HG02798 (cell line): ENCODE data around the gene GFOD2.
"Not testable (repeated sequence)": the region's sequence is repeated elsewhere in the genome, so short reads cannot be mapped to it uniquely, and the experiment has no call there.

Source experiments
- ATAC-seq: cut with Tn5 transposase; IDR thresholded peaks from one replicate; pipeline ENCODE4 v1.9.1; 2021; ENCODE audit warnings: mild to moderate bottlenecking; ENCODE audit not compliant: unreplicated experiment, poor library complexity

The GFOD2 gene

GRCh38 chr16:67719048-67719777 lies at the start of gene GFOD2:
TSS of gene GFOD2 (minus strand) at chr16:67719316. CDS start at chr16:67685715, 33,601 bp downstream.
- ATAC-seq = peak; percentile 94

DNA sequence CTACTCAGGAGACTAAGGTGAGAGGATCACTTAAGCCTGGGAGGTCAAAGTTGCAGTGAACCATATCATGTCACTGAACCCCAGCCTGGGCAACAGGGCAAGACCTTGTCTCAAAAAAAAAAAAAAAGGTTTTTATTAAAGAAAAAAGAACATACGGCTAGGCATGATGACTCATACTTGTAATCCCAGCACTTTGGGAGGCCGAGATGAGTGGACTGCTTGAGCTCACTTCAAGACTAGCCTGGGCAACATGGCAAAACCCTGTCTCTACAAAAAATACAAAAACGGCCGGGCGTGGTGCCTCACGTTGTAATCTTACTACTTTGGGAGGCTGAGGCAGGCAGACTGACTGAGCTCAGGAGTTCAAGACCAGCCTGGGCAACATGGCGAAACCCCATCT lies 48.8 kb upstream of the GFOD2 start:
- no peak for ATAC-seq

DNA sequence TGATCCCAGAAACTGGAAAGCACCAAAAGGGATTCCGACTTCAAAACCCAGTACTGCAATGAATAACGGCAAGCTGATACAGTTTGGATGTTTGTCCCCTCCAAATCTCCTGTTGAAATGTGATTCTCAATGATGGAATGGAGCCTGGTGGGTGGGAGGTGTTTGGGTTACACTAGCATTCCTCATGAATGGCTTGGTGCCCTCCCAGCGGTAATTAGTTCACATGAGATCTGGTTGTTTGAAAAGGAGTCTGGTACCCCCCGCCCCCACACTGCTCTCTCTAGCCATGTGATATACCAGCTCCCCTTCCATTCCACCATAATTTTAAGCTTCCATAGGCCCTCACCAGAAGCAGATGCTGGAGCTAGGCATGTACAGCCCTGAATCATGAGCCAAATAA lies 47.2 kb upstream of the GFOD2 start:
- no peak for ATAC-seq

DNA sequence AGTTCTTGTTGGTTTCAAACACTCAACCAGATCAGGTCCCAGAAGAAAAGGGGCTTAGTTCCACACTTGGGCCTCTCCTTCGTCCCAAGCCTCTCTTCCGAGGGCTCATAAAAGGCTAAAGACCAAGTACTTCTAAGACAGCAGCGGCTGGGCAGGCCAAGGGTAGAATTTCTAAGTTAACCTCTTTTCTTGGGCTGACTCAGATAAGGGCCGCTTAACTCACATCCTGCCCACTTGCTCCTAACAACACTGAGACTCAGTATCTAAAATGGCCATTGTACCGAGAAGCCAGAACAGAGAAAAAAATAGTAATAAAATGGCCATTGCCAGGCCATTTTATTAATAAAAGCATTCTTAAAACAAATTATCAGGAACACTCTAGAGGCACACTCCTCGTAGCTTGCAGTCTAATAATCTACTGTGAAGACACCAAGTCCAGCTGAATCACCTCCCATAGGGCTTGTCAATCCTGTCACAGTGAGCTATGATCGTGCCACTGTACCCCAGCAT lies 45.1 kb upstream of the GFOD2 start:
- no peak for ATAC-seq

GRCh38 chr16:67763066-67763465 lies 44.0 kb upstream of the GFOD2 start:
- ATAC-seq = no peak

GRCh38 chr16:67762385-67762784 lies 43.3 kb upstream of the GFOD2 start:
- ATAC-seq = no peak

DNA sequence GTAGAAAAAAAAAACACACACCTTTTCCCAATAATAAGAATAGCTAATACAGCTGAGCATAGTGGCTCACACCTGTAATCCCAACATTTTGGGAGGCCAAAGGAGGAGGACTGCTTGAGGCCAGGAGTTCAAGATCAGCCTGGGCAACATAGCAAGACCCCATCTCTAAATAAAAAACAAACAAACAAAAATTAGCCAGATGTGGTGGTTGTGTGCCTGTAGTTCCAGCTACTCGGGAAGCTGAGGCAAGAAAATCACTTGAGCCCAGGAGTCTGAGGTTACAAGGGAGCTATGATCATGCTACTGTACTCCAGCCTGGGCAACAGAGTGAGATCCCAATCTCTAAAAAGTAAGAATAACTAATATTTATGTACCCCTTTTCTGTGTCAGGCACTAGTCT lies 42.8 kb upstream of the GFOD2 start:
- no peak for ATAC-seq

GRCh38 chr16:67760956-67761230 lies 41.8 kb upstream of the GFOD2 start:
- ATAC-seq = no peak

GRCh38 chr16:67760206-67760955 lies 41.3 kb upstream of the GFOD2 start:
- ATAC-seq = no peak

GRCh38 chr16:67758966-67759365 lies 39.9 kb upstream of the GFOD2 start:
- ATAC-seq = no peak

- no peak for ATAC-seq
Observed at GRCh38 chr16:67758006-67758405, 38.9 kb upstream of the GFOD2 start.

DNA sequence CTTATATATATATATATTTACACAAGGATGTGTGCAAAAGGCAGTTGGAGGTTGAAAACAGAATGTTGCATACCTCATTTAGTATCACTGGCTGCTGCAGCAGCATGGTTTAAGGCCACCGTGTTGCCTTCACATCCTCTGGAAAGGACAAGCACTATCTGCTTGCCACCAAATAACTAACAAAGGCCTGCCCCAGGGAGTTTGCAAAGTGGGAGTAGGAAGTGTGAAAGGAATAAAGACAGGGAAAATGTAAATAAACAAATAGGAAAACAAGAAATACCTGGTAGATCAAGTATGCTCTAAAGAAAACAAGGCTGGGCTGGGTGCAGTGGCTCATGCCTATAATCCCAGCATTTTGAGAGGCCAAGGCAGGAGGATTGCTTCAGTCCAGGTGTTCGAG lies 33.5 kb upstream of the GFOD2 start:
- no peak for ATAC-seq

DNA sequence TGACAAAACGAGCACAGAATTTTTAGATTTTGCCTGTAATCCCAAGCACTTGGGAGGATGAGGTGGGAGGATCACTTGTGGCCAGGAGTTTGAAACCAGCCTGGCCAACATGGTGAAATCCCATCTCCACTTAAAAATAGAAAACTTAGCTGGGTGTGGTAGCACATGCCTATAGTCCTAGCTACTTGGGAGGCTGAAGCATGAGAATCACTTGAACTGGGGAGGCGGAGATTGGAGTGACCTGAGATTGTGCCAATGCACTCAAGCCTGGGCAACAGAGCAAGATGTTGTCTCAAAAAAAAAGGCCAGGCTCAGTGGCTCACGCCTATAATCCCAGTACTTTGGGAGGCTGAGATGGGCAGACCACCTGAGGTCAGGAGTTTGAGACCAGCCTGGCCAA lies 32.2 kb upstream of the GFOD2 start:
- not testable (repeated sequence) for ATAC-seq

DNA sequence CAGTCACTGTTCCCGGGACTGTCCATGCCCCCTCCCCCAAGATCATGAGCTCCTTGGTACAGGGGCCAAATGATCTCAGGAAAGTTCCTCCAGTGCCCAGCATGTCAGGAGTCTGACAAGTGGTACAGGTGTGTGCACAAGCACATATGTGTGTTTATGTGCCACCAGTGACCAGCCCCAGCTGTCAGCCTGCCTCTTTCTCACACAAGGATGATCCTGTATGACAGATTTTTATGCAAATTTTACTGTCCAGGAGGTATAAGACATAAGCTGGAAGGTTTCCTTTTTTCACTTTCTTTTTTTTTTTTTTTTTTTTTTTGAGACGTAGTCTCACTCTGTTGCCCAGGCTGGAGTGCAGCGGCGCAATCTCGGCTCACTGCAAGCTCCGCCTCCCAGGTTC lies 31.4 kb upstream of the GFOD2 start:
- ATAC-seq = peak; percentile 80

DNA sequence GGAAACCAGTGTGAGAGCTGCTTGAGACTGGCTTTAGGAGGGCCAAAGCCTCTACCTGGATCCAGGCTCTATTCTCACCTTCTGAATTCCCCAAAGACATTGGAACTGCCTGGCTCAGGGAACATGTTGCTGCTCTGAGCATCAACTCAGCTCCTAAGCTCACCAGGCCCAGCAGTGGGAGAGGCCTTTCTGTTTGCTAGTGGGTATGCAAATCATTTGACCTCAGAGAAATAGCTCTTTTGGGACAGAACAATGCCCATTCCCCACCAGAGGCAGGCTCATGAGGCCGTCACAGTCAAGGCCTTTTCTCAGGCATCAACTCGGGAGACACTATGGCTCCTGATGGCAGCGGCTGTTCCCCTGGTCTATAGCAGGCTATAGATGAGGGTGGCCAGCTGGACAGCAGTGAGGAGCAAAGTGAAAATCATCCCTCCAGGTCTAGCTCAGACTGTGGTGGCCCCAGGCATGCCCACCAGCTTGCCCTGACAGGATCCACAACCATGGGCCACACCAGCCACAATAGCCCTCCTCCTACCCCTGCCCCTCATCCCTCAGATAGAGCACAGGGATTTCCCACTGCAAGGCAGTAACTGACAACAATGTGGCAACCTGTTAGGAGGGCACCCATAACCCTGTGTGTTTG lies 30.4 kb upstream of the GFOD2 start:
- ATAC-seq = no peak

- no peak for ATAC-seq
Observed at GRCh38 chr16:67748834-67749233, 29.7 kb upstream of the GFOD2 start.

- no peak for ATAC-seq
Observed at GRCh38 chr16:67746846-67747245, 27.7 kb upstream of the GFOD2 start.

DNA sequence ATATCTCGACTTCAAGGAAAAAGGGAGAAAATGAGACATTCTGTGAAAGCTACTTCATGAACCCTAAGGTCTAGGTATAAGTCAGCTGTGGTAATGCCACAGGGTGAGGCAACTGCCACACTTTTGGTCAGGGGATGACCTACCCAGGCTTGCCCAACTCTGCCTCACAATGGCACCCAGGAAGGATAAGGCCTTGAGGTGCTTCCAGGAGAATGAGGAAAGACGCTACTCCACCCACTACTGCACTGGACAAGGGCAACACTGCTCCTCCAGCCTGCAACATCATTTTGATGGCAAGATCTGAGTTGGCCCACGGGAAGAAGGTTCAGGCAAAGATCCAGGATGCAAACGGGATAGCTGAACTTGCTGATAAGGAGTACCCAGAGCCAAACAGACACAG lies 22.0 kb upstream of the GFOD2 start:
- no peak for ATAC-seq

DNA sequence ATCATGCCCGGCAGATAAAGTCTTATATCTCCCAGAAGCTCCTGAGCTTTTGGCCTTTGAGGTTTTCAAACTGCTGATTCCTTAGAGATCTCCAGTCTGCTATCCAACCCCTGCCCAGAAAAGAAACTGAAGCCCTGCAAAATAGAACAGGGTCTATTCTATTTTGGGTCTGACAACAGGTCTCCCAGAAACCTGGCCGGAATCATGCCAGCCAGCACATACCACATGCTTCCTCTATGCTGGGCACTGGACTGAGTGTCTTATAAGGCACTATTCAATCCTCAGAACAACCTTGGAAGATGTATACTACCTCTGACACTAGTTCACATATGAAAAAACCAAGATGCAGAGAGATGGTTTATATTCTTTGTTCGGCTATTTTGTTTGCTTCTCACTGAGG lies 21.3 kb upstream of the GFOD2 start:
- no peak for ATAC-seq

DNA sequence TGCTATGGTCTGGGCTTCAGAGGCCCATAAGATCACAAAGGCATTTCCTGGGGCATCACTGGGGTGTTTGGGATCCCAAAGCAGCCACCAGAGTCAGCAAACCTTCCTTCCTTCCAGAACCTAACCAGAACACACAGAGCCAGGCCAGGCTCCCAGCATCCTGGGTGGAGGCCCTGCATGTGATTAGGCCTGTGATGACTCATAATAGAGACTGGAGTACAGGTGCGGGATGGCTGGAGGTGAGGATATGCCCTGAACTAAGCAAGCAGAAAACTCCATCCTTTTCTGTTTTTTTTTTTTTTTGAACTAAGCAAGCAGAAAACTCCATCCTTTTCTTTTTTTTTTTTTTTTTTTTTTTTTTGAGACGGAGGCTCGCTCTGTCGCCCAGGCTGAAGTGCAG lies 17.7 kb upstream of the GFOD2 start:
- ATAC-seq = no peak

- ATAC-seq = no peak
Observed at GRCh38 chr16:67734731-67735201, 15.7 kb upstream of the GFOD2 start.
